H9 (cell line): ENCODE data around the gene SNRPF. TPM values are rescaled to one million over a fixed set of nuclear protein-coding genes. Genes with fewer than 3 reads are reported as not detected.
A peak's percentile ranks its signal among the peaks of the same experiment; 100 is the strongest.

Experiments used
- DNase-seq: peaks from one replicate; pipeline ENCODE4 v3.0.0-alpha.2; 2017
- H2AFZ ChIP-seq: one replicate; pipeline ENCODE4 v1.6.1; 2013; ENCODE audit warnings: mild to moderate bottlenecking, low read length, control low read depth, moderate library complexity
- H2AK5ac ChIP-seq: 2 replicates; pipeline ENCODE4 v1.6.1; 2013; ENCODE audit warnings: low read length, control low read depth, mixed read lengths; ENCODE audit not compliant: insufficient read length
- H2BK120ac ChIP-seq: one replicate; pipeline ENCODE4 v1.6.1; 2013; ENCODE audit warnings: low read depth, mild to moderate bottlenecking, low read length, control low read depth, inconsistent platforms; ENCODE audit not compliant: poor library complexity, severe bottlenecking
- H2BK12ac ChIP-seq: 2 replicates; pipeline ENCODE4 v1.6.1; 2013; ENCODE audit warnings: low read length, control low read depth, mixed read lengths, low read depth; ENCODE audit not compliant: insufficient read length
- H2BK15ac ChIP-seq: 2 replicates; pipeline ENCODE4 v1.6.1; 2013; ENCODE audit warnings: low read depth, low read length, control low read depth
- H2BK20ac ChIP-seq: one replicate; pipeline ENCODE4 v1.6.1; 2013; ENCODE audit warnings: low read depth, mild to moderate bottlenecking, low read length, control low read depth, inconsistent platforms; ENCODE audit not compliant: poor library complexity, severe bottlenecking
- H2BK5ac ChIP-seq: 2 replicates; pipeline ENCODE4 v1.6.1; 2013; ENCODE audit warnings: low read length, control low read depth, mixed read lengths; ENCODE audit not compliant: insufficient read length
- H3K14ac ChIP-seq: 2 replicates; pipeline ENCODE4 v1.6.1; 2013; ENCODE audit warnings: low read length, control low read depth; ENCODE audit not compliant: insufficient read depth
- H3K18ac ChIP-seq: 2 replicates; pipeline ENCODE4 v1.6.1; 2013; ENCODE audit warnings: low read depth, mild to moderate bottlenecking, mixed read lengths, low read length, control low read depth; ENCODE audit not compliant: insufficient read length
- H3K23ac ChIP-seq: 2 replicates; pipeline ENCODE4 v1.6.1; 2013; ENCODE audit warnings: low read length, control low read depth, mixed read lengths, low read depth; ENCODE audit not compliant: insufficient read length
- H3K23me2 ChIP-seq: 2 replicates; pipeline ENCODE4 v1.6.1; 2013; ENCODE audit warnings: low read depth, mild to moderate bottlenecking, mixed read lengths, low read length, control low read depth; ENCODE audit not compliant: insufficient read length, poor library complexity, severe bottlenecking
- H3K27ac ChIP-seq: 2 replicates; pipeline ENCODE4 v1.5.1; 2013; ENCODE audit warnings: low read length, control low read depth, mixed read lengths, low read depth; ENCODE audit not compliant: insufficient read length
- H3K27me3 ChIP-seq: 2 replicates; pipeline ENCODE4 v1.6.1; 2013; ENCODE audit warnings: low read length, control low read depth, inconsistent platforms; ENCODE audit not compliant: insufficient read depth
- H3K4ac ChIP-seq: 2 replicates; pipeline ENCODE4 v1.6.1; 2013; ENCODE audit warnings: low read depth, mild to moderate bottlenecking, control low read depth, inconsistent platforms, low read length, moderate library complexity
- H3K4me1 ChIP-seq: 2 replicates; pipeline ENCODE4 v1.6.1; 2013; ENCODE audit warnings: low read length, control low read depth, inconsistent platforms; ENCODE audit not compliant: insufficient read depth
- H3K4me2 ChIP-seq: 2 replicates; pipeline ENCODE4 v1.6.1; 2013; ENCODE audit warnings: low read length, control low read depth, mixed read lengths; ENCODE audit not compliant: insufficient read length, insufficient read depth
- H3K56ac ChIP-seq: 2 replicates; pipeline ENCODE4 v1.6.1; 2013; ENCODE audit warnings: low read depth, mild to moderate bottlenecking, mixed read lengths, low read length, control low read depth; ENCODE audit not compliant: insufficient read length
- H3K79me1 ChIP-seq: 2 replicates; pipeline ENCODE4 v1.6.1; 2013; ENCODE audit warnings: low read depth, mild to moderate bottlenecking, moderate library complexity, low read length, control low read depth, inconsistent platforms; ENCODE audit not compliant: insufficient read depth, poor library complexity, severe bottlenecking
- H3K79me2 ChIP-seq: 2 replicates; pipeline ENCODE4 v1.6.1; 2013; ENCODE audit warnings: low read length, control low read depth, inconsistent platforms; ENCODE audit not compliant: insufficient read depth
- H3K9ac ChIP-seq: 2 replicates; pipeline ENCODE4 v1.6.1; 2013; ENCODE audit warnings: low read length, control low read depth, mixed read lengths; ENCODE audit not compliant: insufficient read length; ENCODE audit errors: extremely low read depth
- H3K9me3 ChIP-seq: one replicate; pipeline ENCODE4 v1.6.1; 2013; ENCODE audit warnings: low read depth, low read length, inconsistent platforms; ENCODE audit not compliant: control insufficient read depth
- H3T11ph ChIP-seq: one replicate; pipeline ENCODE4 v1.6.1; 2013; ENCODE audit warnings: mild to moderate bottlenecking, low read length, control low read depth, inconsistent platforms
- H4K20me1 ChIP-seq: one replicate; pipeline ENCODE4 v1.6.1; 2013; ENCODE audit not compliant: control insufficient read depth, insufficient read length, insufficient read depth
- H4K5ac ChIP-seq: 2 replicates; pipeline ENCODE4 v1.6.1; 2013; ENCODE audit warnings: low read depth, mild to moderate bottlenecking, mixed read lengths, low read length, control low read depth; ENCODE audit not compliant: insufficient read length
- H4K8ac ChIP-seq: replicated peaks from 2 replicates; pipeline ENCODE4 v1.6.1; 2013; ENCODE audit warnings: low read length, control low read depth, mixed read lengths, low read depth; ENCODE audit not compliant: insufficient read length
- H4K91ac ChIP-seq: 2 replicates; pipeline ENCODE4 v1.6.1; 2013; ENCODE audit warnings: low read depth, mild to moderate bottlenecking, moderate library complexity, mixed read lengths, low read length, control low read depth; ENCODE audit not compliant: insufficient read length
- H3K27ac Mint-ChIP-seq, 3 experiments: 2 replicates in 2 of 3; 3 replicates in 1 of 3; pipeline ENCODE4 v1.8.0; 2020 to 2021; ENCODE audit warnings: mixed read lengths in 3 of 3, mild to moderate bottlenecking in 1 of 3, moderate library complexity in 1 of 3
- H3K27me3 Mint-ChIP-seq: 2 replicates; pipeline ENCODE4 v1.8.0; 2021; ENCODE audit warnings: low read depth, mild to moderate bottlenecking, moderate library complexity, mixed read lengths
- H3K36me3 Mint-ChIP-seq, 3 experiments: 2 replicates in 2 of 3; 3 replicates in 1 of 3; pipeline ENCODE4 v1.8.0; 2020 to 2021; ENCODE audit warnings: low read depth in 3 of 3, mixed read lengths in 3 of 3; ENCODE audit not compliant: insufficient read depth in 1 of 3
- H3K4me1 Mint-ChIP-seq, 2 experiments: 2 replicates each; pipeline ENCODE4 v1.8.0; 2020; ENCODE audit warnings: mixed read lengths in 2 of 2
- H3K4me3 Mint-ChIP-seq, 2 experiments: 2 replicates in 1 of 2; 3 replicates in 1 of 2; pipeline ENCODE4 v1.8.0; 2020 to 2021; ENCODE audit warnings: mild to moderate bottlenecking in 2 of 2, mixed read lengths in 2 of 2, moderate library complexity in 1 of 2
- H3K9me3 Mint-ChIP-seq, 2 experiments: 2 replicates in 1 of 2; 3 replicates in 1 of 2; pipeline ENCODE4 v1.8.0; 2020; ENCODE audit warnings: mild to moderate bottlenecking in 2 of 2, mixed read lengths in 2 of 2, moderate library complexity in 1 of 2
- WGBS: extraction: QIAGEN DNeasy Blood & Tissue Kit; methylation state at CpG from one replicate; pipeline ENCODE4 v1.1.7; 2013; ENCODE audit warnings: missing lambda C conversion rate, low lambda C conversion rate, mixed read lengths; ENCODE audit not compliant: insufficient read length; ENCODE audit errors: extremely low coverage; 5-methylcytosine and 5-hydroxymethylcytosine counted together
- total RNA-seq: library from RNA; stranded (reverse); gene quantifications from 2 replicates; pipeline ENCODE4 v1.2.1, GENCODE V29; 2021
- TF ChIP-seq, protein P1 (sequence below): fragments of 200-600 bp; sonication (generic); conservative IDR thresholded peaks from 3 replicates; pipeline ENCODE4 v1.8.0; 2021; ENCODE audit warnings: antibody characterized with exemption, mild to moderate bottlenecking

Gene SNRPF
- total RNA-seq, 1 experiment from 2014 or later, result 77.1 TPM

DNA sequence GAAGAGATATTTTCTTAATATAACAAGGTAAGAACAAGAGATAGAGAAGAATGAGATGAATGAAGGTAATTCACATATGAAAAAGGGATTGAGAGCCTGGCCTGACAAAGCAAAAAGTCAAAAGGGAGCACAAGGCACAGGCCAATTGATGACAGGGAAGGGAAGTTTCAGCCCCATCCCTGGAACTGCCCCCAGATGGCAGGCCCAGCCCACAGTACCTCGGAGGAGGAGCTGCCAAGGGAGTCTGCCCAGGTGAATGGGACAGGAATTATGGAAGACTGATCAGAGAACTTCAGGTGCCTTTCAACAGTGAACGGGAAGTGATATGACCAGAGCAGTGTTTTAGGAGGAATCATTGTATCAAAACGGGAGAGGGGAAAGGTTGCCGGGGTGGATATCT, 15.7 kb downstream of the SNRPF start:
- Histone ChIP-seq H2BK12ac (no peak overlapping the region), H3K14ac (no peak overlapping the region), H3K9me3 (no peaks in the 10 kb centered on the region), H2AK5ac (no peak overlapping the region), H3T11ph (no peak overlapping the region), H2BK5ac (no peak overlapping the region), H3K4me1 (0 out of 2 replicates have a peak, but pooled peaks cover 2% of the 10 kb centered on the region), H2BK120ac (no peak overlapping the region), H3K9ac (no peak overlapping the region), H4K20me1 (no peaks in the 10 kb centered on the region), H3K27ac (no peak overlapping the region), H4K91ac (no peak overlapping the region), H4K8ac (no peak overlapping the region), H3K4ac (no peak overlapping the region), H3K18ac (no peak overlapping the region), H2AFZ (no peak overlapping the region), H2BK15ac (no peak overlapping the region), H3K79me2 (no peaks in the 10 kb centered on the region), H2BK20ac (no peak overlapping the region), H3K23ac (no peak overlapping the region), H3K4me2 (no peak overlapping the region), H4K5ac (no peak overlapping the region), H3K56ac (no peak overlapping the region), H3K79me1 (no peaks in the 10 kb centered on the region), H3K23me2 (no peaks in the 10 kb centered on the region), H3K27me3 (no peaks in the 10 kb centered on the region)
- Mint-ChIP-seq H3K9me3 (peaks cover 2 to 6% of the 10 kb centered on the region in 2 experiments; a peak in 4 of 5 replicates), H3K27me3 (no peaks in the 10 kb centered on the region), H3K4me1 (peaks cover 16 to 21% of the 10 kb centered on the region in 2 experiments), H3K36me3 (peaks cover 4 to 18% (median 7%) of the 10 kb centered on the region in 3 experiments; a peak in 5 of 7 replicates), H3K27ac (peak overlapping the region in 2 of 3 experiments; percentile 40 to 89; a peak in 4 of 7 replicates), H3K4me3 (no peak overlapping the region)
- TF ChIP-seq, protein P1, sequence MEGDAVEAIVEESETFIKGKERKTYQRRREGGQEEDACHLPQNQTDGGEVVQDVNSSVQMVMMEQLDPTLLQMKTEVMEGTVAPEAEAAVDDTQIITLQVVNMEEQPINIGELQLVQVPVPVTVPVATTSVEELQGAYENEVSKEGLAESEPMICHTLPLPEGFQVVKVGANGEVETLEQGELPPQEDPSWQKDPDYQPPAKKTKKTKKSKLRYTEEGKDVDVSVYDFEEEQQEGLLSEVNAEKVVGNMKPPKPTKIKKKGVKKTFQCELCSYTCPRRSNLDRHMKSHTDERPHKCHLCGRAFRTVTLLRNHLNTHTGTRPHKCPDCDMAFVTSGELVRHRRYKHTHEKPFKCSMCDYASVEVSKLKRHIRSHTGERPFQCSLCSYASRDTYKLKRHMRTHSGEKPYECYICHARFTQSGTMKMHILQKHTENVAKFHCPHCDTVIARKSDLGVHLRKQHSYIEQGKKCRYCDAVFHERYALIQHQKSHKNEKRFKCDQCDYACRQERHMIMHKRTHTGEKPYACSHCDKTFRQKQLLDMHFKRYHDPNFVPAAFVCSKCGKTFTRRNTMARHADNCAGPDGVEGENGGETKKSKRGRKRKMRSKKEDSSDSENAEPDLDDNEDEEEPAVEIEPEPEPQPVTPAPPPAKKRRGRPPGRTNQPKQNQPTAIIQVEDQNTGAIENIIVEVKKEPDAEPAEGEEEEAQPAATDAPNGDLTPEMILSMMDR, result peak; percentile 39; the same call in 2 of the 3 replicates
- no CpG with 5 or more reads among the region's 4 CpGs for WGBS
- DNase-seq, result peak; percentile 58
